COLO668 (cell line): ENCODE measurements around the gene RWDD1.
"Not testable (repeated sequence)": the region's sequence is repeated elsewhere in the genome, so short reads cannot be mapped to it uniquely, and the experiment has no call there.

ENCODE experiments used
- DNase-seq: peaks from one replicate; lab custom pipeline; 2025; ENCODE audit not compliant: unreplicated experiment; lab: John Stamatoyannopoulos, UW

RWDD1 gene

DNA sequence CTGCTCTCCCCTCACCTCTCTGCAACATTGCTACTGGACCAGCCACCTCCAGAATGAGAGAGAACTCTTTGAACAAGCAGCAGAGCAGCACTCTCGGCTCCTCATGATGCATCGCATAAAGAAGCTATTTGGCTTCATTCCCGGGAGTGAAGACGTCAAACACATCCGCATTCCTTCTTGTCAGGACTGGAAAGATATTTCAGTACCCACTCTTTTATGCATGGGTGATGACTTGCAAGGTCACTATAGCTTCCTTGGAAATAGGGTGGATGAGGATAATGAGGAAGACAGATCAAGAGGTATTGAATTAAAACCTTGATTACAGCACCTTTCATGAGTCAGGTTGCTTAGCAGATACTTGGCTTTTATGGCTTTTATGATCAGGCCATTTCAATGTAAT, 13.4 kb upstream of the RWDD1 start:
- no peak for DNase-seq

DNA sequence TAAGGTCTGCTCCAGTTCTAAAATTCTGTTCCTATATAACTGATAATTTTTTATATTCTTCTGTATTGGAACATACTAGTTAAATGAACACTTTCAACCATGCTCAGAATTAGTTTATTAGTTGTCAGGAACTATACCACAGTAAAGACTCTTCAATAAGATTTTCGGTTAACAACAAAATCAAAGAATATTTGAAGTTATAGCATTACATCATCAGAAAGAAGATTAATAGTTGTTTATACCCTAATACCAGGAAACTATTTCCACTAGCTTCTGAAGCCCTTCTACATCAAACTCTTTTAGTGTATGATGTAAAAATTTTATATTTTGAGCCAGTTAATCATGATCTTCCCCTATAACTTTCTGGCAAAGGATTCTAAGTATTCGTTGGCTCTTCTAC, 11.2 kb upstream of the RWDD1 start:
- no peak for DNase-seq

DNA sequence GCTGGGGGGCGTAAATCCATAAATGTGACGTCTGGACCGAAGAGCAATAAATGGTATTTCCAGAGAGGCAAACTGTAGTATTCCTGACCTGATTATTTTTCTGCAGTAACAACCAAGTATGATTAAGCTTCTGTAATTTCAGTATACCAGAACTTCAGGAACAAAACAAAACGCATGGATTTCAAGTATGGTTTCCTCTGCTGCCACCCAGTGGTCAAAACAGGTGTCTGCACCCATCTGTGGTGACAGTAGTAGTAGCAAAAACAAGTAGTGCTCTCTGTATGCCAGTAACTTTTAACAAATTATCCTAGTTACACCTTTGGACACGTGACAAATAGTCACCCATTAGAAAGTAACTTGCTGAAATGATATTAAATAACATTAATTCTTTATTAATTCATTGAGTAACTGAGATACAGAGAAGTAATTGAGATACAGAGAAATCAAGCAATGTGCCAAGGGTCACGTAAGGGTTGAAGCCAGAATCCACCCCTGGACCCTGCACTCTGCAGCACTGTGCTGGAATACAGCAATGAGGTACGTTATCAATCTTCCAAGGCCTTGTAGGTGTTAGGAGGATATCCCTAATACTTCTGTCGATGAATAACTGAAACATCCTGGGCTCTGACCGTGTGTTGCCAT, 9.8 kb upstream of the RWDD1 start:
- peak; percentile 40 for DNase-seq

DNA sequence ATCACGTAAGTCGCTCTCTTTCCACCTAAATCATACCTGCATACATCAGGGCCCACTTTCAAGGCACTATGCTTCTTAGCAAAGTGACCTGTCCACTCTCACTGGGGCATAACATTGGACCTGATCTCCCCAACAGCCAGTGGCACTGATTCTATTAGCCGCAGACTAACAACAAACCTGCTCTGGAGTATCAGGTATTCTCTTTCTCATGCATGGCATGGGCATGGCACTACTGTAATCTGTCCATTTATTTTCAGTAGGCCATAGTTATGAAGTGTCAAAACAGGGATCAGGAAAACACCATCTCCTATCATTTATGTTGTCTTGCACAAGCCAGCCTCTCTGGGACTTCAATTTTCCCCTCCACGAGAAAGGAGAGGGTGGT, 9.3 kb upstream of the RWDD1 start:
- DNase-seq, result no peak

DNA sequence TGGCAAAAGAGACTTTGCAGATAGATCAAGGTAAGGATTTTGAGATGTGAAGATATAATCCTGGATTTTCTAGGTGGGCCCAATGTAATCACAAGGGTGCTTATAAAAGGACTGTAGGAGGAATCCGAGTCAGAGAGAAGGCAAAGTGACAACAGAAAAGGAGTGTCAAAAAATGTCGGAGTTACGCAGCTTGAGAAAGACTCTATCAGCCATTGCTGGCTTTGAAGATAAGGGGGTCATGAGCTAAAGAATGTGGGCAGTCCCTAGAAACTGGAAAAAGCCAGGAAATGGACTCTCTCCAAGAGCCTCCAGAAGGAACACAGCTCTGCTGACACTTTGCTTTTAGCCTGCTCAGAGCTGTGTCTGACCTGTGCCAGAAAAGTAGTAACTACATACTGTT, 8.7 kb upstream of the RWDD1 start:
- no peak for DNase-seq

DNA sequence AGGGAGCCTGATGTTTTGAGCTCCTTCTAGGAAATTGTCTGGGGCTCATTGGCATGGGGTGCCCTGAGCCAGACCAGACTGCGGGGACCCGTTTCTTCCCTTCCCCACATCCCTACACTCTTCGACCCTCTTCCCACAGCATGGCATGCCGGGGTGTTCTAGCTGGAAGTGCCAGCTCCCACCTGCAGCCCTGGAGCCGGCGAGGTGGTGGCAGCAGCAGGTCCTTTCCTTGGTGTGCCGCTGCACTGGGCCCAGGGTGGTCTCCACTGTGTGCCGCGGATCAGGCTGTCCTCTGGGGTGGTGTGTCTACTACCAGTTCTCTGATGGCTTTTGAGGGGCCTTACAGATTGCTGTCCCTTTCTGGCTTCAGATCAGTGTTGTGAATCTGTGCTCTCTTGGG, 7.5 kb upstream of the RWDD1 start:
- no peak for DNase-seq

DNA sequence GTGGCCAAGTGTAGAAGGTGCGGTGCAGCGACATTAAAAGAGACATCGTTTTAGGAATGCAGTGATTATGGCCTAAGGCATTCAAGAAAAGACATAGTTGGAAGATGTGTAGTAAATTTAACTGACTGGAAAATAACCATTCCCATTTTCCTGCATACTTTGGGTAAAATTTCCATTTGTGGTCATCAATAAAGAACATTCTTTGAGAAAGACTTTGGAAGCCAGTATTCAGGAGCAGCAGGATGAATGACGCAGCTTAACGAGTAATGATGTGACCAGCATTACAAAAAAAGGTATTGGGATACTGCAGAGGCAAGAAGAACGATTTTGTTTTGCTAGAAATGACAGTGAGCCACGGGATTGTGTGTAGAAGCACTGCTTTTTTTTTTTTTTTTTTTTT, 7.0 kb upstream of the RWDD1 start:
- DNase-seq, result no peak

DNA sequence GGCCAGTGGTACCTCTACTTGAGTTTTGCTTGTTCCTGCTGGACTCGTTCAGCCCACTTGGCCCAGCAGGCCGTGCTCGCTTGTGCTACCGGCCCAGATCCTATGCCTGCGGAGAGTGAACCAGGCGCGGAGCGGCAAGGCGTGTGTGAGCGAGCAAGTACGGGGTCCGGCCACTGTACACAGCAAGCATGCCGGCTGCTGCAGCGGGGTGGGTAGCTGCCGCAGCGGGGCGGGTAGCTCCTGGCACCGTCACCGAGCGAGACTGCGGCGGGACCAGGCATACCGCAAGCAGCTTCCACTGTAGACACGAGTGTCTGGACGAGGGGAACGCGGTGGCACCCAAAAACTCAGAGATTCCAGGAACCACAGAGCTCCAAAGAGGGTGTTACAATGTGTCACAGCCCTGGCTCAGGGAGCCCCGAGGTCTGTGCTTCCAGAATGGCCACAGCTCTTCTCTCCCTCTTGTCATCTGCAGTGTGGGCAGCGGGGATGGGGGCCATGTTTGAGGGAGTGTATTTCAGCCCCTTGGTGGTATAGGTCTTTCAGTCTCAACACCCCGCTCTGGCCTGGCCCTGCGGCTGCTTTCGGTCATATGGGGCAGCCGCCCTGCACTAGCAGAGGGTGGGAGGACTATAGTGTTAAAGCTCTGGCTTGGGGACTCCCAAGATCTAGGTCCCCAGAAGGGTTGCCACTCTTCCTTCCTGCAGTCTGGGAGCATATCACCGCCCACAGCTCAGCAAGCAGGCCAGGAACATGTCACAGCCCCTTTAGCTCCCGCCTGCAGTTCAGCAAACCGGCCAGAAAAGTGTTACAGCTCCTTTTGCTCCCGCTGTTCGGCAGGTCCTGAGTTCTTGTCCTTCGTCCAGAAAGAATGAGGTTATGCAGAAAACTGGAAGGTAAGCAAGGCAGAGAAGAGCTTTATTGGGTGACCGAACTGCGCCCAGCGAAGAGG, 6.1 kb upstream of the RWDD1 start:
- DNase-seq, result no peak

DNA sequence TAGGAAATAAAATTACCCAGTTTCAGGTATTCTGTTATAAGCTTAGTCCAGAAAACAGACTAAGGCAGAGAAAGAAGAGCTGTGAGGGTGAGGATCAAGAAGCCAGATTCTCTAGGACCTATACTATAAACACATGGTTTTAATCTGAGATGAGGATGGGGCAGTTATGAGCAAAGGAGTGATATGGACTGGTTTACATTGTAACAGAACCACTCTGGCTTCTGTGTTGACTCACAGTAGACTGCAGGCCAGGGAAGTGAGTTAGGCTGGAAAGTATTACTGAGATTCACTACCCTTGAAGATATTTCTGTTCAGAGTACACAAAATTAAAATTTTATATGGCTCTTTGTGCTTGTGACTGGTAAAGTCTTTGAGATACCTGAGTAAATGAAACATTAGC, 3.2 kb upstream of the RWDD1 start:
- no peak for DNase-seq

DNA sequence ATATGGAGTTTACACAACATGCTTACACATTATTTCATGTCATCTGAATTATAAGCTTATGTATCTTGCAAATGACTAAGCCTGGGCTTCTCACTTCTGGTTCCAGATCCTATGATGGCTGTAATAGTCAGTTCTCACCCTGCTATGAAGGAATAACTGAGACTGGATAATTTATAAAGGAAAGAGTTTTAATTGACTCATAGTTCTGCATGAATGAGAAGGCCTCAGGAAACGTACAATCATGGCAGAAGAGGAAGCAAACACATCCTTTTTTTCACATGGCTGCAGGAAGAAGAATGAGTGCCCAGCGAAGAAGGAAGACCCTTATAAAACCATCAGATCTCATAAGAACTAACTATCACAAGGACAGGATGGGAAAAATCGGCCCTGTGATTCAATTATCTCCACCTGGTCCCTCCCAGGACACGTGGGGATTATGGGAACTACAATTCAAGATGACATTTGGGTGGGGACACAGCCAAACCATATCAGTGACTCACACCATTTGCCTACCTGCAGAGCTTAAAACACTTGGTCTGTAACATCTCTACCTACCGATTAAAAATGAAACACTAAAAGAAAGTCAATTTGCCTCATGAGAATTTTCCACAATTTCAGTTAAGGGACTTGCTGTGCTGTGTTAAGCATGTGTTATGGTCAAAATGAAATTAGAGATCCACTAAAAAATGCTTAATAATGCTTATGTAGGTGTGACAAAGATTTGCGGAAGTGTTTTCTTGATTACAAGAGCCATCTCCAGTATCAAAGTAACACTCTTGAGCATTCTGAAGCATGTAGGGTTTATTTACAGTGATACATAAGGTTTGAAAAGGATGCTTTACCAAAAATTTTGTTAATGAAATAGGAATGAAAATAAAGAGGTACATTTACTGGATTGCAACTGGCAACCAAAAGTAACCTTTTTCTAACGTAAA, 2.2 kb upstream of the RWDD1 start:
- no peak for DNase-seq

DNA sequence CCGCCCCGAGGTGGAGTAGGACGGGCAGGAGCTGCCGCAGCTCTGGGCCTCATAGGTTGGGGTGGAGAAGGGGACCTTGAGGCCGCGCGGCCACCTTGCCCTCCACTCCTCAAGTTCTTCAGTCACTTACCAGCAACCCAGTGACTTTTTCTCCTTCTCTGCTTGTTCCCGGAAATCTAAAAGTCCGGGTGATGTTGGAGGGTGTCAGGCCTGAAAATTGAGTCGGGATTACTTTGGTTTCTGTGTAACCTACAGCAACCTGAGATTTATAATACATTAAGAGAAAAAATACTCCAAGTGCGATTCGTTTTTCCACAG, 338 bp downstream of the RWDD1 start:
- no peak for DNase-seq

DNA sequence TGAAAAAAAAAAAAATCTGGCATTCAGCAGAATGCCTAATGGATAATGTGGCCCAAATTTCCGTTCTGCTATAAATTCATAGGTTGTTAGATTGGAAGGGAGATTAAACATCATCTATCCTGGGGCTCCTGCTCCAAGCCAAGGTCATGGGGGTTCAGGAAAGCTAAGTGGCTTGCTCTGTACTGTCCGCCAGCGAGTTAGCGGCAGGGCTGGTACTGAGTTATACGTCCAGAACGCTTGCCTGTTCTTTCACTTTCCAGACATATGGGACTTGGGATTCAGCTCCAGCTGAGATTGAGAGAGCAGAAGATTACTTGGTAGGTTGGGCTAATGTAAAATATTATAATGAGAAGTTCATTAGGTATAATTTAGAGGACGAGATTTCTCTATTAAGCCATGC, 858 bp downstream of the RWDD1 start:
- peak; percentile 18 for DNase-seq

DNA sequence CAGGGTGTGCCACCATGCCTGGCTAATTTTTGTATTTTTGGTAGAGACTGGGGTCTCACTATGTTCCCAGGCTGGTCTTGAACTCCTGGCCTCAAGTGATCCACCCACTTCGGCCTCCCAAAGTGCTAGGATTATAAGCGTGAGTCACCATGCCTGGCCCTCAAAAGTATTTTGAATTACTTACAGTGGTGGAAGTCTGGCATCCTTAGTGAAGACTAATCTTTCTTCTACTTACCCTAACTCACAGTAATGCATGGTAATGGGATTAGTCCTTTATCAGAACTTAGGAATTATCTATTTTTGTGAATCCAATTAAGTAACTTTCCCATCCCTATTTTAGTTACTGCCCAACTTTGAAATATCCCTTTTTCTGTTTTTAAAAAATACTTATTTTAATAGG, 3.9 kb downstream of the RWDD1 start:
- no peak for DNase-seq

DNA sequence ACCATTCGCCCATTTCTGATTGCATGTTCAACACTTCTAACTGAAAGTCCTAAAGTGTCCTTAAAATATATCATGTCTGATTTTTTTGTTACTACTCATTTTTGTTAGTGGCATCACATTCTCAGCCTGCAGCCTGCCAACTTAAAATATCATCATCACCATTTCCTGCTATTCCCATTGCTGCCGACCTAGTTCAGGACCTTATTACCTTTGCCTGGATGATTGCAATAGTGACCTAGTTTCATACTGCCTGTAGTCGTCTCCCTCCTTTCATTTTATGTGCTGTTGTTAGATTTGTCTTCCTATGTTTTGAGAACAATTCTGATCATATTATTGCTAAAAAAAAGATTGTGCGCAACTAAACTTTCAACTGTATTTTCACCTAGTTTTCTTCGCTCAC, 6.2 kb downstream of the RWDD1 start:
- no peak for DNase-seq

DNA sequence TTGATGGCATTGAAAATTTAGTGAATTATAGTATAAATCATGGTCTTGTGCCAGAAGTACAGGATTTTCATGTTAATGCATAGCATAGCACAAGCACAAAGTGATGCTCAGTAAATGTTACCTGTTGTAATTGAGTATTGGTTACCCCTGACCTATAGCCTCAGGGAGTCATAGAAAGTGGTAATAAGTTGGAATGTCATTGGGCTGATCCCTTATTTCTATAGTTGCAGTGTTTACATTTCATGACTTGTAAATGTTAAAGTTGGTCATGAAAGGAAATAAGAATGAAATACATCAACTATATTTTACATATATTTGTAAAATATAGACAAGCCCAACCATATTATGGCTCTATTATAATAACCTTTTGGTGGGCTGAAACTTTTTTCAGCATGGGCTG, 7.0 kb downstream of the RWDD1 start:
- DNase-seq, result no peak

DNA sequence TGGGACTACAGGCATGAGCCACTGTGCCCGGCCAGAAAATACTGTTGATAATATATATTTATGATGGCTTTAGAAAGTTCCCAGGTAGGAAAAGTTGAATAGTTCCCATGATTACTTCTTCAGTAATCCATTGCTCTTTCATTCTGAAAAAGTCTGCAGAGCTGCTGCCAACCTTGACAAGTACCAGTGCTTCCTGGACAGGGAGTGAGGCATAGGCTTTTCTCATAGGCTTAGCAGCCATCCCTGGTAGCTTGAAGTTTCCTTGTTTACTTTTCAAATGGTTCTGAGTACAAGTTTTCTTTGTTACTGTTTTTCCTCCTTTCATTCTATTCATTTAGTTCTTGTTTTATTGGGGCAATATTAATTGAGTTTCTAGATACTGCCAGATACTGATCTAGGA, 7.8 kb downstream of the RWDD1 start:
- no peak for DNase-seq

DNA sequence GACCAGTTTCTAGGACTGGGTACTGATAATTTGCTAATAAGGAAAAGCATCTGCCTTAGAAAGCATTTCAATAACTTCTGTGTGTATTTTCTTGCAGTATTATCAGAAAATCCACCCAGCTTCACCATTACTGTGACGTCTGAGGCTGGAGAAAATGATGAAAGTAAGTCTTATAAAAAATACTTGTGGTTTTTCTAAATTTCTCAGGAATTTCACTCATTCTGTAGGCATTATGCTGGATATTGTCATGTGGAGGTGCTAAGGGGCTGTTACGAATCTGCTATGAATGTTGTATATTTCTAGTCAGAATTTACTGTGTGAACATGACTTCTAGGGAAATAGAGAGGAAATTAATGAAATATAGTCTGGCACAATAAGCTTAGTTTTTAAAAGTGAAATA, 8.9 kb downstream of the RWDD1 start:
- no peak for DNase-seq

DNA sequence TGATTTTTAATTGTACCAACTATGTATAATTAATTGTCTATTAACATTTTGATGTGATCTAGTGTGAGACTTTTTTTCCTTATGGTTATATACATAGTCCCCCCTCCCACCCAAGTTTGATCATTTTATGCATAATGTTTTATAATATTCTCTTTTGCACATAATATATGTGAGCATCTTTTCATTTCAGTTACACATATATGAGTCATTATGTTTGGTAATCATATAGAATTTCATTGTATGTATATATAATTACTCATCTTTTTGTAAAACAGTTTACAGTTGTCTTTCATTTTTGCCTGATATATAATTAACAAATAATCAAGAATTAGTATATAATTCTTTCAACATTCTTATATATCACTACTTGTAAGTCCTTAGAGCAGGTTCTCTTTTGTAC, 15.0 kb downstream of the RWDD1 start:
- no peak for DNase-seq

DNA sequence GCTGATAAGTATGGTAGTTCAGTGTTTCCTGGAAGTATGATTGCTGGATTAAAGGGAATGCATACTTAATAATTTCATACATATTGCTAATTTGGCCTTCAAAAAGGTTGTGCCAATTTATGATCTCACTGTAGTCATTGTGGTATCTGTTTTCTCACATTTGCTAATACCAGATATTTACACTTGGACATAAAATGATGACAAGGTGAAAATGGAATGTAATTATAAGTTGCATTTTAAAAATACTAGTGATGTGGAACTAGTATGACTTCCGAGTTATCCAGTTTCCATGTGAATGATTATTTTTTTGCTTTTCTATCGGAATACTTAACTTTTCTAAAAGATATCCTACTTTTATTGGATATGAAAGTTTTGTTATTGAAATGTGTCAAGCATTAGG, 15.4 kb downstream of the RWDD1 start:
- no peak for DNase-seq

DNA sequence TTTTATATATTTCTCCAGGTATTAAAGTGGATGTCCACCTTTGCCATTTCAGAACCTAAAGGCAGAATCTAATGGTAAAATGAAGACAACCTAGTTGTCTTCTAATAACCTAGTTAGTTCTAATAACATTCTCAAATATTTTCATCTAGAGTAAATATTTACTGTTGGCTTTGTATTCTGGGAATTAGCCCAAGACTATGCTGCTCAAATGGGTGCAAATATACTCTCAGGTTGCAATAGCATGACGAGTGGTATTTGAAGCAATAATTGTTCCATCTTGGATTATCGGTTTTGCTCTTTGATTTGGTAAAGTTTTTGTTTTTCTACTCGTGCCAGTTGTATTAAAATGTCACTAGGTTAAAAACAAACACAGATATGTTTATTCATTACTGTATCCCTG, 23.9 kb downstream of the RWDD1 start:
- DNase-seq, result no peak

DNA sequence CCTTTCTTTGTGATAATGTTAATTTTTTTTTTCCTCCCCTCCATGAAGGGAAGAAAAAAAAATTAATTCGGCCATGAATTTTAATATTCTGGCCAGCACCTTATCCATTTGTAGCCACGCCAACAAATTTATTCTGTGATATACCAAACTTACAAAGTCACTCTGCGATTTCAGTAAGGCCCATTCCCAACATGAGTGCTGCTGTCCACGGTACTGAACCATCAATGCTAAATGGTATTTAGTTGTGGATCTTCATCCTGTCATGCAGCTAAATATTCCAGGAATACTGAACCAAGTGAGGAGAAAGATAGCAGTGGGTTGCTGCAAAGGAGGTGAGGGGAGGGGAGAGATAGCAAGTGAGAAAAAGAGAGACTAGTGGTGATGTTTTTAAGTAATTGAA, 25.5 kb downstream of the RWDD1 start:
- no peak for DNase-seq

DNA sequence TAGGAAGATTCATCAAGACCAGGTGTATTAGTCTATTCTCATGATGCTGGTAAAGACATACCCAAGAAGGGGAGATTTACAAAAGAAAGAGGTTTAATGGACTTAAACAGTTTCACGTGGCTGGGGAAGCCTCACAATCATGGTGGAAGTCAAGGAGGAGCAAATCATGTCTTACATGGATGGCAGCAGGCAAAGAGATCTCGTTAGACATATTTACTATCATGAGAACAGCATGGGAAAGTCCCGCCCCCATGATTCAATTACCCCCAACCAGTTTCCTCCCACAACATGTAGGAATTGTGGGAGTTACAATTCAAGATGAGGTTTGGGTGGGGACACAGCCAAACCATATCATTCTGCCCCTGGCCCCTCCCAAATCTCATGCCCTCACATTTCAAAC, 32.6 kb downstream of the RWDD1 start:
- not testable (repeated sequence) for DNase-seq
